Measurements from ENCODE around the gene SPAG9.
"Not testable (repeated sequence)": the region's sequence is repeated elsewhere in the genome, so short reads cannot be mapped to it uniquely, and the experiment has no call there.

The SPAG9 gene

DNA sequence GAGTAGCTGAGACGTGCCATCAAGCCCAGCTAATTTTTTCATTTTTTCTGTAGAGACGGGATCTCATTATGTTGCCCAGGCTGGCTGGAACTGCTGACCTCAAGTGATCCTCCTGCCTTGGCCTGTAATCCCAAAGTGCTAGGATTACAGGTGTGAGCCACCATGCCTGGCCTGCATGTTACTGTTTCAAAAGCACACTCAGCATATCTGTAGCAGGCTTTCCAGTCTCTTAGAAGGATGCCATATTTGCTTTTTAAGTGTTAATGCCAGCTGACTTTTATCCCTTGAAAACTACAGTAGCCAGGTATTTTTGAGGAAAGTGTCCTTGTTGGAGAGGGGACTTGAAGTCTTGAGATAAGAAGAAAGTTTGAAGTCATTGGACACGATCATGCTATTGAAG is 15.3 kb upstream of the SPAG9 start:
- H3K4me3 ChIP-seq (ENCODE audit: low read depth in 1 of 2, low read length in 2 of 2), result no peak overlapping the region
- peaks cover 8 to 13% of the 10 kb centered on the region in 2 donors for H3K4me1 ChIP-seq (ENCODE audit: control insufficient read depth in 1 of 2, insufficient read depth in 2 of 2, low read length in 2 of 2)
- no peaks in the 10 kb centered on the region for H3K9me3 ChIP-seq (ENCODE audit: control insufficient read depth in 1 of 2, low read length in 2 of 2)
- H3K36me3 ChIP-seq (ENCODE audit: control insufficient read depth in 1 of 2, insufficient read depth in 2 of 2, low read length in 2 of 2), result no peaks in the 10 kb centered on the region
- no peaks in the 10 kb centered on the region for H3K27me3 ChIP-seq (ENCODE audit: control insufficient read depth in 1 of 2, insufficient read depth in 2 of 2, low read length in 2 of 2)
- no peak overlapping the region for H3K9ac ChIP-seq (ENCODE audit: low read depth in 1 of 2, low read length in 2 of 2)
- H3K27ac ChIP-seq (ENCODE audit: low read depth, low read length), result no peak overlapping the region

DNA sequence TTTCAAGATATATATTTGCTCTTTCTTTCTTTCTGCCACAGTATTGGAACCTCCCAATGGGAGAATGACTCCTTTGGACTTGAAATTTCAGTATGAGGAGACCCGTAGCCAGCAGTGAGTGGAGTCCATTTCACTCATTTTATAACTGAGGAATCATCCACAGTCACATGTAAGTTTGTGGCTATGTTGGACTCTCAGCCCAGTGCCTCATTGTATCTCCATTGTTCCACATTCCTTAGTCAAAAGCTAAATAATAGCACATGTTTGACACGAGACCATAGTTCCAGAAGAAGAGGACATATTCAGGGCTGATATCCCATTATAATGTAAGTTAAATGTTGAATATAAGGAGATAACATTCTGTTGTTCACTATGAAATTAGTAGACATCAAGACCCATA is 12.7 kb upstream of the SPAG9 start:
- Histone ChIP-seq H3K4me1 (ENCODE audit: control insufficient read depth in 1 of 2, insufficient read depth in 2 of 2, low read length in 2 of 2) (peaks cover 8 to 21% of the 10 kb centered on the region in 2 donors), H3K27me3 (ENCODE audit: control insufficient read depth in 1 of 2, insufficient read depth in 2 of 2, low read length in 2 of 2) (no peaks in the 10 kb centered on the region), H3K4me3 (ENCODE audit: low read depth in 1 of 2, low read length in 2 of 2) (no peak overlapping the region), H3K27ac (ENCODE audit: low read depth, low read length) (no peak overlapping the region), H3K36me3 (ENCODE audit: control insufficient read depth in 1 of 2, insufficient read depth in 2 of 2, low read length in 2 of 2) (no peaks in the 10 kb centered on the region), H3K9me3 (ENCODE audit: control insufficient read depth in 1 of 2, low read length in 2 of 2) (no peaks in the 10 kb centered on the region), H3K9ac (ENCODE audit: low read depth in 1 of 2, low read length in 2 of 2) (no peak overlapping the region)

DNA sequence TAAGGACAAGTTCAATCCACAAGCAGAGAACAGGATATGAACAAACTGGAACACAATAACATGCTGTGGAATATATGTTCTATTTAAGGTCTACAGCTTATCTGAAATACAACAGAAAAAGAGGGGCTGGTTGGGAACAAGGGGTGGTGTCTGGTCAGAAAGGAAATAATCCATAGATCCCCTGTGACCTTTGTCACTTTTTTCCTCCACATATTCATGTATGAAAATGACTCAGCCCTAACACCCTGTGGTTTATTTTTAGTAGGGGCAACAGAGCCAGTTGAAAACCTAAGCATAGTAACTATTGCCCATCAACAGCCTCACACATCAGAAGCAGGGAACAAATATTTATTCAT is 12.3 kb upstream of the SPAG9 start:
- Histone ChIP-seq H3K27me3 (ENCODE audit: control insufficient read depth in 1 of 2, insufficient read depth in 2 of 2, low read length in 2 of 2) (no peaks in the 10 kb centered on the region), H3K9ac (ENCODE audit: low read depth in 1 of 2, low read length in 2 of 2) (no peak overlapping the region), H3K9me3 (ENCODE audit: control insufficient read depth in 1 of 2, low read length in 2 of 2) (no peaks in the 10 kb centered on the region), H3K4me1 (ENCODE audit: control insufficient read depth in 1 of 2, insufficient read depth in 2 of 2, low read length in 2 of 2) (peaks cover 8 to 21% of the 10 kb centered on the region in 2 donors), H3K36me3 (ENCODE audit: control insufficient read depth in 1 of 2, insufficient read depth in 2 of 2, low read length in 2 of 2) (no peaks in the 10 kb centered on the region), H3K27ac (ENCODE audit: low read depth, low read length) (no peak overlapping the region), H3K4me3 (ENCODE audit: low read depth in 1 of 2, low read length in 2 of 2) (no peak overlapping the region)

DNA sequence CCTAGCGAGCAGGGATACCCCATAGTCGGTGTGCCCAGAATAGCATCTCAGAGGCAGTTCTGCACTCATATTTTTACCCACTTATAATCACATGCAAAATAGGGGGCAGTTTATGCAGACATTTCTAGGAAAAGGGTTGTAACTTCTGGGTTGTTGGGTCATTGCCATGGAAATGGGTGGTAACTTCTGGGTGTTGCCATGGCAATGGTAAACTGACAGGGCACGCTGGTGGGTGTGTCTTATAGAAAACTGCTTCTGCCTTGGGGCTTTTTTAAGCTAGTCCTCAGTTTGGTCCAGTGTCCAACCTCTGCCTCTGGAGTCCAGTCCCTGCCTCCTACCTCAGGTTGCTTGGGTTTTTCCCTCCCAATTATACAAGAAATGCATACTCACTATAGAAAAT is 7.4 kb upstream of the SPAG9 start:
- peaks cover 20 to 25% of the 10 kb centered on the region in 2 donors for H3K4me1 ChIP-seq (ENCODE audit: control insufficient read depth in 1 of 2, insufficient read depth in 2 of 2, low read length in 2 of 2)
- H3K9me3 ChIP-seq (ENCODE audit: control insufficient read depth in 1 of 2, low read length in 2 of 2), result no peaks in the 10 kb centered on the region
- H3K27ac ChIP-seq (ENCODE audit: low read depth, low read length), result no peak overlapping the region
- H3K9ac ChIP-seq (ENCODE audit: low read depth in 1 of 2, low read length in 2 of 2), result no peak overlapping the region
- no peak overlapping the region for H3K4me3 ChIP-seq (ENCODE audit: low read depth in 1 of 2, low read length in 2 of 2)
- no peaks in the 10 kb centered on the region for H3K27me3 ChIP-seq (ENCODE audit: control insufficient read depth in 1 of 2, insufficient read depth in 2 of 2, low read length in 2 of 2)
- H3K36me3 ChIP-seq (ENCODE audit: control insufficient read depth in 1 of 2, insufficient read depth in 2 of 2, low read length in 2 of 2), result no peaks in the 10 kb centered on the region

DNA sequence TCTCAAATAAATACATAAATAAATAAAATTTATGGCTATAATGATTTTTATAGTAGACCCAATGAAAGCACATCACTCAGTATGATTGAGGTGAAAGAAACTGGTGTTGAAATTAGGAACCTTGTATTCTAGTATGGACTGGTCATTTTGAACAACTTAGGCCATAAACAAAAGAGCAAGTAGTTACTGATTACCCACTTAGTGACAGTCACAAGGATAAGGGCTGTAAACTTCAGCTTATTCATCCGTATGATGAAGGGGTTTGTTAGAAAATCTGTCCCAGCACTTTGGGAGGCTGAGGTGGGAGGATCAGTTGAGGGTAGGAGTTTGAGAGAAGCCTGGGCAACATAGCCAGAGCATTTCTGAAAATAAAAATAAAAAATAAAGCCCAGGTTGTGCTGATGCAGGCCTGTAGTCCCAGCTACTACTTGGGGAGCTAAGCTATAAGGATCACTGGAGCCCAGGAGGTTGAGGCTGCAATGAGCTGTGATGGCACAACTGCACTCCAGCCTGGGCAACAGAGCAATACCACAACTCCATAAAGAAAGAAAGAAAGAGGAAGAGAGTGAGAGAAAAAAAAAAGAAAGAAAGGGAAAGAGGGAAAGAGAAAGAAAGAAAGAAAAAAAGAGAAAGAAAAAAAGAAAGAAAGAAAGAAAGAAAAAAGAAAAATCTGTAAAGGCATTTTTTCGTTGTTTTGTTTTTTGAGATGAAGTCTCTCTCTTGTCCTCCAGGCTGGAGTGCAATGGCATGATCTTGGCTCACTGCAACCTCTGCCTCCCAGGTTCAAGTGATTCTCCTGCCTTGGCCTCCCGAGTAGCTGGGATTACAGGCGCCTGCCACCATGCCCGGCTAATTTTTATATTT is 4.2 kb upstream of the SPAG9 start:
- H3K9ac ChIP-seq (ENCODE audit: low read depth in 1 of 2, low read length in 2 of 2), result no peak overlapping the region
- no peaks in the 10 kb centered on the region for H3K9me3 ChIP-seq (ENCODE audit: control insufficient read depth in 1 of 2, low read length in 2 of 2)
- no peak overlapping the region for H3K27ac ChIP-seq (ENCODE audit: low read depth, low read length)
- no peaks in the 10 kb centered on the region for H3K27me3 ChIP-seq (ENCODE audit: control insufficient read depth in 1 of 2, insufficient read depth in 2 of 2, low read length in 2 of 2)
- H3K36me3 ChIP-seq (ENCODE audit: control insufficient read depth in 1 of 2, insufficient read depth in 2 of 2, low read length in 2 of 2), result no peaks in the 10 kb centered on the region
- H3K4me1 ChIP-seq (ENCODE audit: control insufficient read depth in 1 of 2, insufficient read depth in 2 of 2, low read length in 2 of 2), result peaks cover 18 to 22% of the 10 kb centered on the region in 2 donors
- H3K4me3 ChIP-seq (ENCODE audit: low read depth in 1 of 2, low read length in 2 of 2), result no peak overlapping the region

DNA sequence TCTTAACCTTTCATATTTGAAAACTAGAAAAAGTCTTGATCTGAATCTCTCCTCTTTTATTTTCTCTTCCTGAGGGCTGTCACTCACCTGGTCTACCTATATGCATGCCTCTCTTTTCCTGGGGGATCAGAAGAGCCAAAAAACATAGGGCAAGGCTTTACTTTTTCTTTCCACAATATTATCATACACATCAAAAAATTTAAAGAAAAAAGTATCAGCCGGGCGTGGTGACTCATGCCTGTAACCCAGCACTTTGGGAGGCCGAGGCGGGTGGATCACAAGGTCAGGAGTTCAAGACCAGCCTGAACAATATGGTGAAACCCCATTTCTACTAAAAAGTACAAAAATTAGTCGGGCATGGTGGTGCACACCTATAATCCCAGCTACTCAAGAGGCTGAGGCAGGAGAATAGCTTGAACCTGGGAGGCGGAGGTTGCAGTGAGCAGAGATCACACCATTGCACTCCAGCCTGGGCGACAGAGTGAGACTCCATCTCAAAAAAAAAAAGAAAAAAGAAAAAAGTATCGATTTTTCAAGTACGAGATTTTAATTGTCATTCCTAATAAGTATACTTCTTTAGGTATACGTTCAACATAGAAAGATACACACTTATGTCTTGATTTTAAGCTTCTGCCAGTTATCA is 1.9 kb upstream of the SPAG9 start:
- Histone ChIP-seq H3K9ac (ENCODE audit: low read depth in 1 of 2, low read length in 2 of 2) (peak overlapping the region; percentile 94 to 98), H3K4me3 (ENCODE audit: low read depth in 1 of 2, low read length in 2 of 2) (peak overlapping the region in 1 of 2 donors; percentile 93), H3K27ac (ENCODE audit: low read depth, low read length) (peak overlapping the region; percentile 99), H3K4me1 (ENCODE audit: control insufficient read depth in 1 of 2, insufficient read depth in 2 of 2, low read length in 2 of 2) (peaks cover 30 to 34% of the 10 kb centered on the region in 2 donors)
- not testable (repeated sequence) for H3K9me3 ChIP-seq (ENCODE audit: control insufficient read depth in 1 of 2, low read length in 2 of 2); H3K36me3 ChIP-seq (ENCODE audit: control insufficient read depth in 1 of 2, insufficient read depth in 2 of 2, low read length in 2 of 2); H3K27me3 ChIP-seq (ENCODE audit: control insufficient read depth in 1 of 2, insufficient read depth in 2 of 2, low read length in 2 of 2)

DNA sequence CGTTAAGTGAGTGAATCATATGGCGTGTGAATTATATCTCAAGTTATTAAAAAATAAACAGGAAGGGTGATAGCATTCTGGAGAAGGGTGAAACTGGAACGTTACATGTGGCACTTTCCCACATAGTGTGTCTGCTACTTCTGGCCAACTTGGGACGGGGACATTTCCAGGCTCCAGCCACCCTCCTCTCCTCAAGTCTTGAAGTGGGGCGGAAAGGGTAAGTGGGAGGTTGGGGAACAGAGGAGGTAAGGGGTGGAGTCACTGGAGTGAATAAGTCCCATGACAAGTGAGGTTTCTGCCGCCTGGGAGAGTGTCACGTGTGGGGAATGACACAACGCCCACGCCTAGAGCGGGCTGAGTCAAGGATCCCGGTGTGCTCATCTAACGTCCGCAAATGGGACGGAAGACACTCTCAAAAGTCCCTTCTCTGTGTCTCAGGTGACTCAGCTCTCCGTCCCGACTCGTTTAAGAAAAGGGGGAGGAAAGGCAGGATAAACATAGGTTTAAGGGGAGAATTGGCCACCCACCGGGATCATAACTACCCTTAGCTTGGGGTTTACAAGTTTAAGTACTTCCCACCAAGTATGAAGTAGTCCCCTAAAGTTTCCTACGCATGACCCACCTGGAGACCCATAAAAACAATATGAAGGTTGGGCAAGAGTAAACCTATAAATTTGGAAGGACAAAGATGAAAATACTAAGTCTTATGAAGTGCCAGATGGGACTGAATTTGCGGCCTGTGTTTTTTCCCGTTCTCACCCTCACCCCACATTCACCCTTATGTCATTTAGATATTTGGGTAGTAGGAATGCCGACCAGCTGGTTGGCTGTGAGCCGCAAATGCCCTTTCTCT is 1.2 kb upstream of the SPAG9 start:
- peaks cover 30 to 34% of the 10 kb centered on the region in 2 donors for H3K4me1 ChIP-seq (ENCODE audit: control insufficient read depth in 1 of 2, insufficient read depth in 2 of 2, low read length in 2 of 2)
- H3K27me3 ChIP-seq (ENCODE audit: control insufficient read depth in 1 of 2, insufficient read depth in 2 of 2, low read length in 2 of 2), result no peaks in the 10 kb centered on the region
- peak overlapping the region; percentile 84 to 93 for H3K4me3 ChIP-seq (ENCODE audit: low read depth in 1 of 2, low read length in 2 of 2)
- H3K36me3 ChIP-seq (ENCODE audit: control insufficient read depth in 1 of 2, insufficient read depth in 2 of 2, low read length in 2 of 2), result no peaks in the 10 kb centered on the region
- no peaks in the 10 kb centered on the region for H3K9me3 ChIP-seq (ENCODE audit: control insufficient read depth in 1 of 2, low read length in 2 of 2)
- peak overlapping the region; percentile 99 for H3K27ac ChIP-seq (ENCODE audit: low read depth, low read length)
- H3K9ac ChIP-seq (ENCODE audit: low read depth in 1 of 2, low read length in 2 of 2), result peak overlapping the region; percentile 94 to 98

DNA sequence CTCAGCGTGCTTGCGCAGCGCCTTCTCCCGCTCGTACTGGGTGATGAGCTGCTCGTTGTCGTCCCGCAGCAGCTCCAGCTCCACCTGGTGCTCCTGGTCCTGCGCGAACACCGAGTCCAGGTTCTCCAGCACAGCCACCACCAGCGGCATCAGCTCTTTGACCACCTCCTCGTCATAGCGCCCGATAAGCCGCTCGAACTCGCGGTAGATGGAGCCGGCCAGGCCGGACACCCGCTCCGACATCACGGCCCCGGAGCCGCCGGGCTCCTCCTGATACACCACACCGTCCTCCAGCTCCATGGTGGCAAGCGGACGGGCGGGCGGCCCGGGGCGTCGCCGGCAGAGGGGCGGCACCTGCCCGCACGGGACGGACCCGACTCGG is 320 bp downstream of the SPAG9 start:
- Histone ChIP-seq H3K4me1 (ENCODE audit: control insufficient read depth in 1 of 2, insufficient read depth in 2 of 2, low read length in 2 of 2) (peaks cover 21 to 26% of the 10 kb centered on the region in 2 donors), H3K27me3 (ENCODE audit: control insufficient read depth in 1 of 2, insufficient read depth in 2 of 2, low read length in 2 of 2) (no peaks in the 10 kb centered on the region)

DNA sequence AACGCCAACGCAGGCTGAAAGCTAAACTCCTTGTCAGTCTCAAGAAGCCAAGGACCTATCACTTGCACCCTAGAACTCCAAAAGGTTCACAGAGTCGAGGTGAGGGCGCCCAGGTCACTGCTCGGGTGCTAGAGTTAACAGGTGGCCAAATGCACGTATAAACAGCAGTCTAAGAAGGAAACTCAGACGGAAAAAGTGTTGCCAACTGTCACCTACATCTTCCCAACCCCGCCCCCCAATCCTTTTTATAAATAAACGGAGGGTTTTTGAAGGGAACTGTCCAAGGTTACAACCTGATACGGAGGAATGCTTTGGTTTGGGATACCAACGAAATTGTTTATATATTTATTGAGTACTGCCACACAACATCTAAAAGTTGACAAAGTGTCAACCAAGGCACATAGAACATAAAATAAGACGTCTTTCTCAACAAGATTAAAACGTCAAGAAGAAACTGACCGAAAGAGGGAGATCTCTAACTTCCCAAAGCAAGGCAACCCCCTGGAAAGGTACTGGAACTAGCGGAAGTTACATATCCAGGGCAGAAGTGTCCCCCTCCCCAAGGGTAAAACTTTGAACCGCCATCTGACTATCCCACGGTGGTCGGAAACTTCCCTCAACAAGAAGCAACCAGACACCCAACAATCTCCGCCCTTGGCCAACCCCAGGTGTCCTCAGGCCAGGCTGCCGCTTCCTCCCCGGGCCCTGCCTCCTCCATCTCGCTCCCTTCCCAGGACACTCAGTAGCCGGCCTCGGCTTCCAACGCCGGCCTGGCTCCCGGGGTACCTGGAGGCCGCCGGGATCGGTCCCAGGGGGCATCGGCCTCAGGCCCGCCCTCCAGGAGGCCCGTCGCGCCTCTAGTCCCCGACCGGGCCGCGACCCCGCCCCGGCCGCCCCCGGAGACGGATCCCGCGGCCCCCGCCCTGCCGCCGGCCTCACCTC is 982 bp downstream of the SPAG9 start:
- Histone ChIP-seq H3K27ac (ENCODE audit: low read depth, low read length) (peak overlapping the region; percentile 99), H3K4me3 (ENCODE audit: low read depth in 1 of 2, low read length in 2 of 2) (peak overlapping the region; percentile 84 to 96), H3K27me3 (ENCODE audit: control insufficient read depth in 1 of 2, insufficient read depth in 2 of 2, low read length in 2 of 2) (no peaks in the 10 kb centered on the region), H3K4me1 (ENCODE audit: control insufficient read depth in 1 of 2, insufficient read depth in 2 of 2, low read length in 2 of 2) (peaks cover 21 to 23% of the 10 kb centered on the region in 2 donors), H3K9ac (ENCODE audit: low read depth in 1 of 2, low read length in 2 of 2) (peak overlapping the region; percentile 98 to 99), H3K36me3 (ENCODE audit: control insufficient read depth in 1 of 2, insufficient read depth in 2 of 2, low read length in 2 of 2) (no peaks in the 10 kb centered on the region), H3K9me3 (ENCODE audit: control insufficient read depth in 1 of 2, low read length in 2 of 2) (no peaks in the 10 kb centered on the region)

More for the DNA sequence above, 320 bp downstream of the SPAG9 start:
- H3K36me3 ChIP-seq (ENCODE audit: control insufficient read depth in 1 of 2, insufficient read depth in 2 of 2, low read length in 2 of 2), result no peaks in the 10 kb centered on the region
- no peaks in the 10 kb centered on the region for H3K9me3 ChIP-seq (ENCODE audit: control insufficient read depth in 1 of 2, low read length in 2 of 2)
- peak overlapping the region; percentile 98 to 99 for H3K9ac ChIP-seq (ENCODE audit: low read depth in 1 of 2, low read length in 2 of 2)
- H3K4me3 ChIP-seq (ENCODE audit: low read depth in 1 of 2, low read length in 2 of 2), result peak overlapping the region; percentile 84 to 96
- peak overlapping the region; percentile 99 for H3K27ac ChIP-seq (ENCODE audit: low read depth, low read length)

Data from duodenal mucosa (tissue), 2 donors.